ENCODE measurements around the gene SDR42E1. TPM values are rescaled to one million over a fixed set of nuclear protein-coding genes. Genes with fewer than 3 reads are reported as not detected.
A peak's percentile ranks its signal among the peaks of the same experiment; 100 is the strongest.

SDR42E1 gene
- polyA plus RNA-seq, 1 donor = 18.6 TPM

DNA sequence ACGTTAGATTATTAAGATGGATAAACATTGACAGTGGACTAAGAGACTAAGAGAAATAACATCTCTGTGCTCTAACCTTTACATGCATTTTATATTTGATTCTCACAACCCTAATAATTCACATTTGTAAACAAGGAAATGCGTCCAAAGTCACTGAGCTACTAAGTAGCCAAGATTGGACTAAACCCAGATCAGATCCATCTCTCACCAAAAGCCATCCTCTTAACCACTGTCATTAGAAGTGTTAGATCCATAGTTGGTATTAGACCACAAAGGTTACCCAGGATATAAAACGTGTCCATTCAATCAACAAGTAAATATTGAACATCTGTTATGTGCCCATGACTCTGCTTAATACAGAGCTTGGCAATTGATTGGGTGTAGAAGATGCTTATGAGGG lies 29.0 kb upstream of the SDR42E1 start:
- Histone ChIP-seq H3K27ac (ENCODE audit: low read length) (no peak overlapping the region), H3K9me3 (ENCODE audit: control insufficient read depth, low read depth, low read length) (no peaks in the 10 kb centered on the region), H3K4me1 (ENCODE audit: control insufficient read depth, insufficient read depth, low read length) (peaks cover 19% of the 10 kb centered on the region), H3K4me3 (ENCODE audit: low read length) (no peak overlapping the region), H3K27me3 (ENCODE audit: control insufficient read depth, insufficient read depth, low read length) (no peaks in the 10 kb centered on the region), H3K36me3 (ENCODE audit: control insufficient read depth, insufficient read depth, low read length) (no peaks in the 10 kb centered on the region)
- no CpG with 5 or more reads among the region's 3 CpGs for WGBS (ENCODE audit: insufficient coverage, low lambda C conversion rate)
- no peak for DNase-seq

DNA sequence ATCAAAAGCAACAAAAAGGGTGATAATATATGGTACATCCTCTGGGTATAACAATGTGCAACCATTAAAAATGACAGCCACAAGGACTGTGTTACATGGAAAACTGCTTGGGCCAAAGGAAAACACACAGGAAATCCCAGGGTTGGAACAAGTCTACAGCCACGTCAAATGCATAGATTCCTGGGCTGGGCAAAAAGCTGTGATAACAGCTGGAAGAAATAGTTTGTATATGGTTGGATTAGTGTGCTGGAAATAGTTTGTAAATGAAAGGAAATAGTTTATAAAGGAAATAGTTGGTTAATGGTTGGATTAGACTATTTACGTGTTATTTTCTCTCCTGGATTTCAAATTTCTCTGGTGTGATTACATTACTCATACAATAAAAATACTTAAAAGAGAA lies 26.4 kb upstream of the SDR42E1 start:
- Histone ChIP-seq H3K4me3 (ENCODE audit: low read length) (peak overlapping the region; percentile 68), H3K36me3 (ENCODE audit: control insufficient read depth, insufficient read depth, low read length) (no peaks in the 10 kb centered on the region), H3K9me3 (ENCODE audit: control insufficient read depth, low read depth, low read length) (no peaks in the 10 kb centered on the region), H3K27ac (ENCODE audit: low read length) (no peak overlapping the region), H3K4me1 (ENCODE audit: control insufficient read depth, insufficient read depth, low read length) (peaks cover 30% of the 10 kb centered on the region), H3K27me3 (ENCODE audit: control insufficient read depth, insufficient read depth, low read length) (no peaks in the 10 kb centered on the region)
- DNase-seq = no peak
- no CpG with 5 or more reads among the region's 2 CpGs for WGBS (ENCODE audit: insufficient coverage, low lambda C conversion rate)

DNA sequence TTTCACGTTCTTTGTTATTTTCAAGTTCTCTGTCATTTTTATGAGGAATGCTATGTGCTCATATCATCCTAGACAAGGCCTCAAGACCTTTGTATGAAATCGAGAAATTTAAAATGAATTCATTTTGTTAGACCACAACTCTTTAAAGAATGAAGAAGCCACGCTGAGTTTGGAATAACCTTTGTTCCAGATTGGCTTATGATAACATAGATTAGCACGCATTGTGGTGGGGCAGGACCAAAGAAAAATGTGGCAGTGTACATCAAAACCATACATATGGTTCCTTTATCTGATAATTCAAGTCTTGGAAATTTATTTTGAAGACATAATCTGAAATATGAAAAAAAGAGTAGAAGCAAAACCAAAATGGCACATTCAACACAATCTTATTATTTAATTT lies 26.0 kb upstream of the SDR42E1 start:
- Histone ChIP-seq H3K27me3 (ENCODE audit: control insufficient read depth, insufficient read depth, low read length) (no peaks in the 10 kb centered on the region), H3K9me3 (ENCODE audit: control insufficient read depth, low read depth, low read length) (no peaks in the 10 kb centered on the region), H3K4me1 (ENCODE audit: control insufficient read depth, insufficient read depth, low read length) (peaks cover 31% of the 10 kb centered on the region), H3K4me3 (ENCODE audit: low read length) (peak overlapping the region; percentile 68), H3K27ac (ENCODE audit: low read length) (no peak overlapping the region), H3K36me3 (ENCODE audit: control insufficient read depth, insufficient read depth, low read length) (no peaks in the 10 kb centered on the region)
- WGBS (ENCODE audit: insufficient coverage, low lambda C conversion rate) = 29% methylated on average over 3 of the region's 4 CpGs
- no peak for DNase-seq

DNA sequence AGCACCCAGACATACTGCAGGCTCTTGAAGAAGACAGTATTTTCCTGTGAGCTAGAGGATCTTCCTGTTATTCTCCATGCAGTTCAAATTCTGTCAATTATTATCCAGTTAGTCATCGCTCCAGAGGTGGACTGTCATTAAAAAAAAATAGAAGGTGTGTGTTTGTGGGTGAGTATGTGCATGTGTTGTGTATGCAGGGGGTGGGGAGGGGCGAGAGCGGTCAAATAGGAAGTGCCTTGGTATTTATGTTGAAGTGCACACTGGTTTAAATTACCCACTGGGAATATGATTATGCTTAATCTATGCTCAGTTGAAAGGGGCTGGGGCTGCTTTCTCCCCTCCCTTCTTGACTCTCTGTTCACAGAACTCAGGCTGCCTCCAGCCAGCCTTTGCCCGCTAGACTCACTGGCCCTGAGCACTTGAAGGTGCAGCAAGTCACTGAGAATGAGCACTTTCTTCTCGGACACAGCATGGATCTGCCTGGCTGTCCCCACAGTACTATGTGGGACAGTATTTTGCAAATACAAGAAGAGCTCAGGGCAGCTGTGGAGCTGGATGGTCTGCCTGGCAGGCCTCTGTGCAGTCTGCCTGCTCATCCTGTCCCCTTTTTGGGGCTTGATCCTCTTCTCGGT lies 23.8 kb upstream of the SDR42E1 start, which contains the start of gene HSD17B2:
TSS of gene HSD17B2 (plus strand) at position 273 of the 632 bp plus-strand sequence. CDS start at position 445, 172 bp downstream.
- Histone ChIP-seq H3K27ac (ENCODE audit: low read length) (peak within 1 kb of the TSS; percentile 91), H3K9me3 (ENCODE audit: control insufficient read depth, low read depth, low read length) (no peaks in the 10 kb centered on the region), H3K4me1 (ENCODE audit: control insufficient read depth, insufficient read depth, low read length) (peaks cover 31% of the 10 kb centered on the region), H3K27me3 (ENCODE audit: control insufficient read depth, insufficient read depth, low read length) (no peaks in the 10 kb centered on the region), H3K36me3 (ENCODE audit: control insufficient read depth, insufficient read depth, low read length) (no peaks in the 10 kb centered on the region), H3K4me3 (ENCODE audit: low read length) (peak within 1 kb of the TSS; percentile 68)
- peak; percentile 83 to 94 for DNase-seq
- WGBS (ENCODE audit: insufficient coverage, low lambda C conversion rate) = no CpG with 5 or more reads among the region's 6 CpGs

DNA sequence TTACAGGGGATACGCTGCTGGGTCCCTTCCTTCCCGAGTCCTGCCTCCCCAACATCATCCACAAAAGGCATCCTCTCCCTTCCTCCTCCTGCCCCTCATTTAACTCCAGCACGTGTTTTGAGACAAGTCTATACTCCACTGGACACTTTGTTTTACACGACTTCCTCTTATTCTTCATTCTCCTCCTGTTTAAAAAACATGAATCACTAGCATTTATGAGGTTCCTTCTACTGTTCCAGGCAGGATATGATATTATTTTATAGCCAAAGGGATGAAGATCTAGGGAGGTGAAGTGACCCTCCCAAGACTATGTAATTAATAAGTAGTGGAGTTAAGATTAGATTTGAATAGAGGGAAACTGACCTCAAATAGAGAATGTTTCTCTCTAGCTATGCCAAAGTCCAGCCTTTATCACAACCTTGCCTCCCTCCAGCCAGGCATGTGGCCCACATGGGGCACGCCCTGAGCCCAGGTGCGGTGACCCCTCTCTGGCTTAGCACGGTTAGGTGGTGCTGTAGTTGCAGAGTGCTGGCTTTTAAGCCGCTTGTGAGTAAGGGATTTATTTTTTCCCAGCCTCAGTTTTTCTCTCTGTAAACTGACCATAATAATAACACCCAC lies 22.5 kb upstream of the SDR42E1 start:
- no peak overlapping the region for H3K4me3 ChIP-seq (ENCODE audit: low read length)
- H3K36me3 ChIP-seq (ENCODE audit: control insufficient read depth, insufficient read depth, low read length) = no peaks in the 10 kb centered on the region
- DNase-seq = peak; percentile 85 to 92
- no peaks in the 10 kb centered on the region for H3K9me3 ChIP-seq (ENCODE audit: control insufficient read depth, low read depth, low read length)
- 21% methylated on average over 2 of the region's 8 CpGs for WGBS (ENCODE audit: insufficient coverage, low lambda C conversion rate)
- no peaks in the 10 kb centered on the region for H3K27me3 ChIP-seq (ENCODE audit: control insufficient read depth, insufficient read depth, low read length)
- H3K4me1 ChIP-seq (ENCODE audit: control insufficient read depth, insufficient read depth, low read length) = peaks cover 29% of the 10 kb centered on the region
- H3K27ac ChIP-seq (ENCODE audit: low read length) = peak overlapping the region; percentile 91

DNA sequence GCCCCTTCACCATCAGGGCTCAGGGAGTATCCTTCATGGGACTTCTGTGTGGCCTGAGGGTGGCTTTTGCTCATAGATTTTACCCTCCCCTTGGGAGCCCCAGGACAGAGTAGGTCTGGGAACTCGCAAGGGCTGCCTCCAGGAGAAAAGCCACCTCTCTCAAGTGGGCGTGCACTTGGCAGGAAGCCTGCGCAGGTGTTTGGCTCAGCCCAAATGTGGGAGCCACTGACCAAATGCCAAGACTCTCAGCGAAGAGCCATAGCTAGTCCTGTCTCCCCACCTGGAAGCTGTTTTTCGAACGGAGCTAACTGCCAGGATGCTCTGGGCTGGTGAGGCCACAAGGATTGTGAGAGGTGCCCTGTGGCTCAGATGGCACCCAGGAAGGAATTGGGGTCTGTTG lies 21.7 kb upstream of the SDR42E1 start:
- no CpG with 5 or more reads among the region's 6 CpGs for WGBS (ENCODE audit: insufficient coverage, low lambda C conversion rate)
- no peaks in the 10 kb centered on the region for H3K36me3 ChIP-seq (ENCODE audit: control insufficient read depth, insufficient read depth, low read length)
- no peak for DNase-seq

DNA sequence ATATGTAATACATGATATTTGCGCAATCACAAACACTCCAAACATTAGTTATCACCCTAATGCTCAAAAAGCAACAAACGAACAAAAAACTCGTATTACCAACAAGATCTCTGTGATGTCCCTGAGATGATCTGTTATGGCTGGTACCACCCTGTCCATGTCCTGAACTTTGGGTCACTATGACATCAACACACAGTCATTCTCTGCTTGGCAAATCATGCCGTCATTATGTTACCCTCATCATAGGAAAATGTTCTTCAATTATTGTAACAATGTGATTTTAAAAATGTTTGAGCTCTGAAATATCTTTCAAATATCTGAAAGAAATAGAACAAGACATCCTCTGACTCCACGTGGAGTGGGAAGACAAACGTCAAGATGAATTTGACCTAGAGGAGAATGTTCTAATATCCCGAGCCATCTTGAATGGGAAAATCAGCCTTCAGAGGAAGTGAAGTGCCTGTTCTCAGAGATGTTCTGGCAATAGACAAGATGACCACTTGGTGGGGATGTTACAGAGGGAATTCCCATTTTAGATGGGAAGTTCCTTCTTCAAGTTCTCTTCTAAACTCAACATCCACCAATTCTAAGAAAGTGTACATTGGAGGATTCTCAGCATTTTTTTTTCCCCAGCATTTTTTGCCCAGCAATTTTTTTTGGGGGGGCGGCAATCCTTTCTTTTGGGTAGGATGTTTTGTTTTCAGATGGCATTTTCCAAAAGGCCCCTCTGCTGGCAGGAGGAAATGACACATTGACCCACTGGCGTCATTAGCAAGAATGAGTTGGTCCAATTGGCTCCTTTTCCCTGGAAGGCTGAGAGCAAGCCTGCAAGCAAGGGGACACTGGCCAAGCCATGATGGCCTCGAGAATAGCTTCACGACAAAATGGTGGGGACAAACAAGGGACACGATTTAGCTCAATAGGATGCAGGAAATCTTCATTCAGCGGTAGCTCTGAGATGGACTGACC lies 20.1 kb upstream of the SDR42E1 start:
- Histone ChIP-seq H3K9me3 (ENCODE audit: control insufficient read depth, low read depth, low read length) (no peaks in the 10 kb centered on the region), H3K36me3 (ENCODE audit: control insufficient read depth, insufficient read depth, low read length) (no peaks in the 10 kb centered on the region), H3K4me1 (ENCODE audit: control insufficient read depth, insufficient read depth, low read length) (peaks cover 34% of the 10 kb centered on the region), H3K27ac (ENCODE audit: low read length) (no peak overlapping the region), H3K4me3 (ENCODE audit: low read length) (no peak overlapping the region), H3K27me3 (ENCODE audit: control insufficient read depth, insufficient read depth, low read length) (no peaks in the 10 kb centered on the region)
- DNase-seq = peak; percentile 60 to 71
- WGBS (ENCODE audit: insufficient coverage, low lambda C conversion rate) = 0% methylated on average over 1 of the region's 13 CpGs

More for the DNA sequence above, 21.7 kb upstream of the SDR42E1 start:
- H3K4me1 ChIP-seq (ENCODE audit: control insufficient read depth, insufficient read depth, low read length) = peaks cover 26% of the 10 kb centered on the region
- H3K4me3 ChIP-seq (ENCODE audit: low read length) = no peak overlapping the region
- H3K27me3 ChIP-seq (ENCODE audit: control insufficient read depth, insufficient read depth, low read length) = no peaks in the 10 kb centered on the region
- no peaks in the 10 kb centered on the region for H3K9me3 ChIP-seq (ENCODE audit: control insufficient read depth, low read depth, low read length)
- H3K27ac ChIP-seq (ENCODE audit: low read length) = peak overlapping the region; percentile 91

DNA sequence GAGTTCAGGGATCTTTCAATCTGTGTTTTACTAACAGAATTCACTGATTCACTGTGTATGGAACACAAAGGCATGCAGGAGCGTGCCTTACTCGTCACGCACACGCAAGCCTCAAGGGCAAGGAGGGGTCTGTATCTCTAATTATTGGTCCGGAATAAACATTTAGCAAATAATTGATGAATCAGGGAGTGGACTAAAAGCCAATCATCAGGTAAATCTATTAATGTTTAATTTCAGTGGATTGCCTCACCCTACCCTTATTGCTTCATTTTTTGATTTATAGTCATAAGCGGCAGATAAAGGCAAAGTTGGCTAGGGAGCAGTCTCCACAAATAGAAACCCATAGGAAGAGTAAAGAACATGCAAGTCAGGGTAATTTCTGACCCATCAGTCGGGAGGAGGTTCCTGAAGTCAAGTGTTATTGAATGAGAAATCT lies 16.4 kb upstream of the SDR42E1 start:
- WGBS (ENCODE audit: insufficient coverage, low lambda C conversion rate) = 17% methylated on average over 1 of the region's 7 CpGs
- H3K27ac ChIP-seq (ENCODE audit: low read length) = peak overlapping the region; percentile 68
- H3K36me3 ChIP-seq (ENCODE audit: control insufficient read depth, insufficient read depth, low read length) = no peaks in the 10 kb centered on the region
- no peak overlapping the region for H3K4me3 ChIP-seq (ENCODE audit: low read length)
- no peaks in the 10 kb centered on the region for H3K9me3 ChIP-seq (ENCODE audit: control insufficient read depth, low read depth, low read length)
- peaks cover 16% of the 10 kb centered on the region for H3K4me1 ChIP-seq (ENCODE audit: control insufficient read depth, insufficient read depth, low read length)
- DNase-seq = peak; percentile 71 to 90
- no peaks in the 10 kb centered on the region for H3K27me3 ChIP-seq (ENCODE audit: control insufficient read depth, insufficient read depth, low read length)

DNA sequence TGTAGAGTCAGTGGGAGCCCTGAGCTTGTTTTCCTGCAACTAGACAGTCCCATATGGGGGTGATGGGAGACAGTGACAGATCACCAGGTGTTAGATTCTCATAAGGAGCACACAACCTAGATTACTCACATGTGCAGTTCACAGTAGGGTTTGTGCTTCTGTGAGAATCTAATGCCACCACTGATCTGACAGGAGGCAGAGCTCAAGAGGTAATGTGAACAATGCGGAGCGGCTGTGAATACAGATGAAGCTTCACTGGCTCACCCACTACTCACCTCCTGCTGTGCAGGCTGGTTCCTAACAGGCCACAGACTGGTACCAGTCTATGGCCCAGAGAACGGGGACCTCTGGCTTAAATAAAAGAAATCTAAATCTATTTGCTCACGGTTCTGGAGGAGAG lies 13.6 kb upstream of the SDR42E1 start:
- Histone ChIP-seq H3K4me3 (ENCODE audit: low read length) (no peak overlapping the region), H3K27ac (ENCODE audit: low read length) (no peak overlapping the region), H3K4me1 (ENCODE audit: control insufficient read depth, insufficient read depth, low read length) (peaks cover 15% of the 10 kb centered on the region), H3K36me3 (ENCODE audit: control insufficient read depth, insufficient read depth, low read length) (no peaks in the 10 kb centered on the region), H3K9me3 (ENCODE audit: control insufficient read depth, low read depth, low read length) (no peaks in the 10 kb centered on the region), H3K27me3 (ENCODE audit: control insufficient read depth, insufficient read depth, low read length) (no peaks in the 10 kb centered on the region)
- WGBS (ENCODE audit: insufficient coverage, low lambda C conversion rate) = no CpG with 5 or more reads among the region's 4 CpGs
- DNase-seq = no peak

DNA sequence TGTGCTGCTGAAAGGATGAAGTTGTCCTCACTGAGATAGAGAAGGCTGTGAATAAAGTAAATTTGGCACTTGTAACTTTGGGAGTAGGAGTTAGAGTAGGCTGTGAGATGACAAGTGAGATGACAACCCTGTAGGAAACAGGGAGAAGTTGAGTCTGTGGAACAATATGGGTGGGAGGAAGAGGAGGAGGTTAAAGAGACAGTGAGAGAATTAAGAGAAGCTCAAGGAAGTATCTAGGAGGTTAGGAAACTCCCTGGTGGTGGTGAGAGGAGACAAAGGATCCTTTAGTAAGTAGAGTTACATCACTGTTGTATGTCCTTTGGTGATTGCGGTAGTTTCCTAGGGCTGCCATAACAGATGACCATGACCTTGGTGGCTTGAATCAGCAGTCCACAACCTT lies 13.0 kb upstream of the SDR42E1 start:
- H3K4me1 ChIP-seq (ENCODE audit: control insufficient read depth, insufficient read depth, low read length) = peaks cover 15% of the 10 kb centered on the region
- H3K9me3 ChIP-seq (ENCODE audit: control insufficient read depth, low read depth, low read length) = no peaks in the 10 kb centered on the region
- H3K36me3 ChIP-seq (ENCODE audit: control insufficient read depth, insufficient read depth, low read length) = no peaks in the 10 kb centered on the region
- no CpG with 5 or more reads among the region's 1 CpG for WGBS (ENCODE audit: insufficient coverage, low lambda C conversion rate)
- H3K27me3 ChIP-seq (ENCODE audit: control insufficient read depth, insufficient read depth, low read length) = no peaks in the 10 kb centered on the region
- H3K27ac ChIP-seq (ENCODE audit: low read length) = no peak overlapping the region
- DNase-seq = no peak
- no peak overlapping the region for H3K4me3 ChIP-seq (ENCODE audit: low read length)

Data from large intestine (tissue), 3 donors.